ENCODE data around the gene EPHA6.

EPHA6 gene

GRCh38 chr3:97481416-97481815 lies 667.0 kb downstream of the EPHA6 start:
- no peaks in the 10 kb centered on the region for H3K4me1 ChIP-seq (ENCODE audit: insufficient read depth, low read length)
- no peaks in the 10 kb centered on the region for H3K9me3 ChIP-seq (ENCODE audit: insufficient read depth, low read length, severe bottlenecking)
- H3K79me2 ChIP-seq (ENCODE audit: insufficient read depth, low read length), result no peaks in the 10 kb centered on the region
- no peaks in the 10 kb centered on the region for H3K36me3 ChIP-seq (ENCODE audit: insufficient read depth, low read length)
- H4K20me1 ChIP-seq (ENCODE audit: insufficient read depth, low read length), result no peaks in the 10 kb centered on the region
- no peak overlapping the region for H3K4me3 ChIP-seq (ENCODE audit: low read depth in 1 of 2, low read length in 2 of 2)
- H3K4me2 ChIP-seq (ENCODE audit: insufficient read depth, low read length), result no peak overlapping the region
- no peak for DNase-seq
- H3K27ac ChIP-seq (ENCODE audit: low read length), result no peak overlapping the region
- TF ChIP-seq EZH2 (IDR thresholded peaks at IDR 0.05; ENCODE audit: borderline replicate concordance, low read depth, low read length, severe bottlenecking), result no peak
- TF ChIP-seq CTCF (IDR thresholded peaks at IDR 0.05; ENCODE audit: borderline replicate concordance, extremely low read depth, low read length, poor library complexity, severe bottlenecking), result no peak
- H2AFZ ChIP-seq (ENCODE audit: low read depth, low read length), result no peak overlapping the region
- ATAC-seq (ENCODE audit: insufficient read depth, low read depth), result no peak; the same call in 2 of the 3 replicates
- H3K9ac ChIP-seq (ENCODE audit: low read depth, low read length), result no peak overlapping the region
- no peaks in the 10 kb centered on the region for H3K27me3 ChIP-seq (ENCODE audit: insufficient read depth, low read length, poor library complexity)

GRCh38 chr3:97485206-97485605 lies 670.8 kb downstream of the EPHA6 start:
- Histone ChIP-seq H3K79me2 (ENCODE audit: insufficient read depth, low read length) (no peaks in the 10 kb centered on the region), H3K27me3 (ENCODE audit: insufficient read depth, low read length, poor library complexity) (no peaks in the 10 kb centered on the region), H3K4me2 (ENCODE audit: insufficient read depth, low read length) (no peak overlapping the region), H3K36me3 (ENCODE audit: insufficient read depth, low read length) (no peaks in the 10 kb centered on the region), H3K9me3 (ENCODE audit: insufficient read depth, low read length, severe bottlenecking) (no peaks in the 10 kb centered on the region), H3K27ac (ENCODE audit: low read length) (no peak overlapping the region), H4K20me1 (ENCODE audit: insufficient read depth, low read length) (no peaks in the 10 kb centered on the region), H3K9ac (ENCODE audit: low read depth, low read length) (no peak overlapping the region), H2AFZ (ENCODE audit: low read depth, low read length) (no peak overlapping the region), H3K4me1 (ENCODE audit: insufficient read depth, low read length) (no peaks in the 10 kb centered on the region), H3K4me3 (ENCODE audit: low read depth in 1 of 2, low read length in 2 of 2) (no peak overlapping the region)
- TF ChIP-seq EZH2 (IDR thresholded peaks at IDR 0.05; ENCODE audit: borderline replicate concordance, low read depth, low read length, severe bottlenecking), result no peak
- TF ChIP-seq CTCF (IDR thresholded peaks at IDR 0.05; ENCODE audit: borderline replicate concordance, extremely low read depth, low read length, poor library complexity, severe bottlenecking), result no peak
- ATAC-seq (ENCODE audit: insufficient read depth, low read depth) (no peak), DNase-seq (no peak)

- H2AFZ ChIP-seq (ENCODE audit: low read depth, low read length), result no peak overlapping the region
- H3K4me2 ChIP-seq (ENCODE audit: insufficient read depth, low read length), result no peak overlapping the region
- ATAC-seq (ENCODE audit: insufficient read depth, low read depth) (no peak), DNase-seq (no peak)
- H3K4me3 ChIP-seq (ENCODE audit: low read depth in 1 of 2, low read length in 2 of 2), result no peak overlapping the region
- no peak overlapping the region for H3K9ac ChIP-seq (ENCODE audit: low read depth, low read length)
- no peaks in the 10 kb centered on the region for H4K20me1 ChIP-seq (ENCODE audit: insufficient read depth, low read length)
- TF ChIP-seq EZH2 (IDR thresholded peaks at IDR 0.05; ENCODE audit: borderline replicate concordance, low read depth, low read length, severe bottlenecking), result no peak
- TF ChIP-seq CTCF (IDR thresholded peaks at IDR 0.05; ENCODE audit: borderline replicate concordance, extremely low read depth, low read length, poor library complexity, severe bottlenecking), result no peak
- no peaks in the 10 kb centered on the region for H3K79me2 ChIP-seq (ENCODE audit: insufficient read depth, low read length)
- H3K9me3 ChIP-seq (ENCODE audit: insufficient read depth, low read length, severe bottlenecking), result no peaks in the 10 kb centered on the region
- no peaks in the 10 kb centered on the region for H3K27me3 ChIP-seq (ENCODE audit: insufficient read depth, low read length, poor library complexity)
- H3K4me1 ChIP-seq (ENCODE audit: insufficient read depth, low read length), result no peaks in the 10 kb centered on the region
- H3K36me3 ChIP-seq (ENCODE audit: insufficient read depth, low read length), result no peaks in the 10 kb centered on the region
- H3K27ac ChIP-seq (ENCODE audit: low read length), result no peak overlapping the region
These were observed 673.2 kb downstream of the EPHA6 start for GRCh38 chr3:97487587-97487986.

GRCh38 chr3:97488741-97489140 lies 674.3 kb downstream of the EPHA6 start:
- ATAC-seq (ENCODE audit: insufficient read depth, low read depth), result no peak
- DNase-seq, result no peak
- Histone ChIP-seq H2AFZ (ENCODE audit: low read depth, low read length) (no peak overlapping the region), H3K9me3 (ENCODE audit: insufficient read depth, low read length, severe bottlenecking) (no peaks in the 10 kb centered on the region), H3K9ac (ENCODE audit: low read depth, low read length) (no peak overlapping the region), H3K27me3 (ENCODE audit: insufficient read depth, low read length, poor library complexity) (no peaks in the 10 kb centered on the region), H3K4me3 (ENCODE audit: low read depth in 1 of 2, low read length in 2 of 2) (no peak overlapping the region), H3K4me1 (ENCODE audit: insufficient read depth, low read length) (no peaks in the 10 kb centered on the region), H3K27ac (ENCODE audit: low read length) (no peak overlapping the region), H3K36me3 (ENCODE audit: insufficient read depth, low read length) (no peaks in the 10 kb centered on the region), H3K4me2 (ENCODE audit: insufficient read depth, low read length) (no peak overlapping the region), H3K79me2 (ENCODE audit: insufficient read depth, low read length) (no peaks in the 10 kb centered on the region), H4K20me1 (ENCODE audit: insufficient read depth, low read length) (no peaks in the 10 kb centered on the region)
- TF ChIP-seq EZH2 (IDR thresholded peaks at IDR 0.05; ENCODE audit: borderline replicate concordance, low read depth, low read length, severe bottlenecking) (no peak), CTCF (IDR thresholded peaks at IDR 0.05; ENCODE audit: borderline replicate concordance, extremely low read depth, low read length, poor library complexity, severe bottlenecking) (no peak)

Data from DND-41 (cell line).